HG02642 (cell line): ENCODE data around the gene FGF18.

Experiments used
- ATAC-seq: cut with Tn5 transposase; IDR thresholded peaks from one replicate; pipeline ENCODE4 v1.9.1; 2021; ENCODE audit warnings: mild to moderate bottlenecking; ENCODE audit not compliant: unreplicated experiment, poor library complexity

The FGF18 gene

GRCh38 chr5:171436804-171437285 is 17.4 kb downstream of the FGF18 start:
- no peak for ATAC-seq

GRCh38 chr5:171437286-171437821 is 17.9 kb downstream of the FGF18 start:
- ATAC-seq = no peak

- no peak for ATAC-seq
These were observed 19.3 kb downstream of the FGF18 start for GRCh38 chr5:171438738-171439137.

- no peak for ATAC-seq
These were observed 21.9 kb downstream of the FGF18 start for GRCh38 chr5:171441246-171441791.

- ATAC-seq = no peak
These were observed 23.0 kb downstream of the FGF18 start for GRCh38 chr5:171442287-171443042.

GRCh38 chr5:171444582-171444981 is 25.1 kb downstream of the FGF18 start:
- ATAC-seq = no peak

- ATAC-seq = no peak
These were observed 26.4 kb downstream of the FGF18 start for GRCh38 chr5:171445644-171446516.

GRCh38 chr5:171447226-171447625 is 27.8 kb downstream of the FGF18 start:
- ATAC-seq = no peak

- no peak for ATAC-seq
These were observed 30.0 kb downstream of the FGF18 start for GRCh38 chr5:171449426-171449825.

- ATAC-seq = no peak
These were observed 31.2 kb downstream of the FGF18 start for GRCh38 chr5:171450423-171451331.

GRCh38 chr5:171451421-171451820 is 32.0 kb downstream of the FGF18 start:
- ATAC-seq = no peak

GRCh38 chr5:171453056-171453725 is 33.7 kb downstream of the FGF18 start:
- ATAC-seq = no peak

GRCh38 chr5:171453988-171454387 is 34.5 kb downstream of the FGF18 start:
- no peak for ATAC-seq

- no peak for ATAC-seq
These were observed 35.1 kb downstream of the FGF18 start for GRCh38 chr5:171454549-171454948.

- ATAC-seq = no peak
These were observed 36.1 kb downstream of the FGF18 start for GRCh38 chr5:171455522-171455921.

GRCh38 chr5:171457208-171457981 is 37.9 kb downstream of the FGF18 start:
- ATAC-seq = no peak

- ATAC-seq = no peak
These were observed 40.4 kb downstream of the FGF18 start for GRCh38 chr5:171459839-171460238.

GRCh38 chr5:171462136-171462927 is 42.9 kb downstream of the FGF18 start:
- ATAC-seq = no peak
